ENCODE results near the gene FBXW5. TPM values are rescaled to one million over a fixed set of nuclear protein-coding genes. Genes with fewer than 3 reads are reported as not detected.
A peak's percentile ranks its signal among the peaks of the same experiment; 100 is the strongest.

FBXW5 gene
- total RNA-seq, 1 donor from 2014 or later: 157 TPM

- Histone ChIP-seq H3K27me3 (ENCODE audit: low read depth) (no peaks in the 10 kb centered on the region), H3K9me3 (replicated peaks) (no peaks in the 10 kb centered on the region), H3K4me3 (peak overlapping the region; percentile 34), H3K4me1 (peaks cover 52% of the 10 kb centered on the region), H3K27ac (replicated peaks) (peak overlapping the region; percentile 94), H3K36me3 (no peaks in the 10 kb centered on the region)
- DNase-seq: no peak
- intact Hi-C loops (cut with micrococcal nuclease): no loop called here
- TF ChIP-seq, protein P1, sequence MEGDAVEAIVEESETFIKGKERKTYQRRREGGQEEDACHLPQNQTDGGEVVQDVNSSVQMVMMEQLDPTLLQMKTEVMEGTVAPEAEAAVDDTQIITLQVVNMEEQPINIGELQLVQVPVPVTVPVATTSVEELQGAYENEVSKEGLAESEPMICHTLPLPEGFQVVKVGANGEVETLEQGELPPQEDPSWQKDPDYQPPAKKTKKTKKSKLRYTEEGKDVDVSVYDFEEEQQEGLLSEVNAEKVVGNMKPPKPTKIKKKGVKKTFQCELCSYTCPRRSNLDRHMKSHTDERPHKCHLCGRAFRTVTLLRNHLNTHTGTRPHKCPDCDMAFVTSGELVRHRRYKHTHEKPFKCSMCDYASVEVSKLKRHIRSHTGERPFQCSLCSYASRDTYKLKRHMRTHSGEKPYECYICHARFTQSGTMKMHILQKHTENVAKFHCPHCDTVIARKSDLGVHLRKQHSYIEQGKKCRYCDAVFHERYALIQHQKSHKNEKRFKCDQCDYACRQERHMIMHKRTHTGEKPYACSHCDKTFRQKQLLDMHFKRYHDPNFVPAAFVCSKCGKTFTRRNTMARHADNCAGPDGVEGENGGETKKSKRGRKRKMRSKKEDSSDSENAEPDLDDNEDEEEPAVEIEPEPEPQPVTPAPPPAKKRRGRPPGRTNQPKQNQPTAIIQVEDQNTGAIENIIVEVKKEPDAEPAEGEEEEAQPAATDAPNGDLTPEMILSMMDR (IDR thresholded peaks at IDR 0.05; ENCODE audit: borderline replicate concordance): no peak
These were observed 7.8 kb upstream of the FBXW5 start for GRCh38 chr9:136952321-136952850.

DNA sequence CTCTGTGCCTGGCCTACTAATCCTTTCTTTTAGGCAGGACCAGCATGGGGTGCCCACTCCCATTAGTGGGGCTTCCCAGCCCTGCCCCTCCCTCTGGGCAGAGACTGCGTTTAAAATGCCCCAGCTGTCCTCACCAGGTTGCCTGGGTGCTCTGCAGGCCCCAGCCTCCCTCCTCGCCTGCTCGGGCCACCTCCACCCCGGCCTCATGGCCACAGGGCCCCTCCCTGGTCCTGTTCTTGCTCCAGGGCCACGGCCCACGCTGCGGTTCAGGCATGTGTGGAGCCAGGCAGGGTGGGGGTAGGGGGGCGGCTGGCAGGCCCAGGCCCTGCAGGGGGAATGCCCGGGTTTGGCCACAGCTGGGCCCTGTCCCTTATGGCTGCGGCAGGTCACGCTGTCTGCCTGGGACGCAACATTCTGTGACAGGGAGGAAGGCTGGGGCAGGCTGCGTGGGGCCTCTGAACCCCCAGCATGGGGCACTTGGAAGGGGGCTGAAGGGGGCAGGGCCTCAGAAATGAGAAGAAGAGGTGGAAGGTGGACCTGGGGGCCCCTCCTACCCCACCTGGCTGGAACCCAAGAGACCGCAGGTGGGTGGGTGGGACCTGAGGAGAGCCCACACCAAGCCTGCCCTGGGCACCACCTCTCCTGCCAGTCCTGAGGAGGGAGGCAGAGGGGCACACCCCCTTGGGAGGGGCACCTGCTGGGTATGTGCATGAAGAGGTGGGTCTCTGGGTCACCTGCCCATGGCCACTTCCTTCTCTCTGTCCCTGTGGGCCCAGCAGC lies 7.2 kb upstream of the FBXW5 start, which contains the start of gene LCN12:
TSS of gene LCN12 (plus strand) at position 733 of the 780 bp plus-strand sequence. CDS start 55 bp downstream, outside the sequence.
- H3K4me3 ChIP-seq: peak within 1 kb of the TSS; percentile 34
- intact Hi-C loops (cut with micrococcal nuclease): no loop called here
- no peak for DNase-seq
- H3K36me3 ChIP-seq: no peaks in the 10 kb centered on the region
- peak within 1 kb of the TSS; percentile 94 for H3K27ac ChIP-seq (replicated peaks)
- no peaks in the 10 kb centered on the region for H3K9me3 ChIP-seq (replicated peaks)
- TF ChIP-seq, protein P1 (IDR thresholded peaks at IDR 0.05; ENCODE audit: borderline replicate concordance): no peak
- no peaks in the 10 kb centered on the region for H3K27me3 ChIP-seq (ENCODE audit: low read depth)
- peaks cover 59% of the 10 kb centered on the region for H3K4me1 ChIP-seq

DNA sequence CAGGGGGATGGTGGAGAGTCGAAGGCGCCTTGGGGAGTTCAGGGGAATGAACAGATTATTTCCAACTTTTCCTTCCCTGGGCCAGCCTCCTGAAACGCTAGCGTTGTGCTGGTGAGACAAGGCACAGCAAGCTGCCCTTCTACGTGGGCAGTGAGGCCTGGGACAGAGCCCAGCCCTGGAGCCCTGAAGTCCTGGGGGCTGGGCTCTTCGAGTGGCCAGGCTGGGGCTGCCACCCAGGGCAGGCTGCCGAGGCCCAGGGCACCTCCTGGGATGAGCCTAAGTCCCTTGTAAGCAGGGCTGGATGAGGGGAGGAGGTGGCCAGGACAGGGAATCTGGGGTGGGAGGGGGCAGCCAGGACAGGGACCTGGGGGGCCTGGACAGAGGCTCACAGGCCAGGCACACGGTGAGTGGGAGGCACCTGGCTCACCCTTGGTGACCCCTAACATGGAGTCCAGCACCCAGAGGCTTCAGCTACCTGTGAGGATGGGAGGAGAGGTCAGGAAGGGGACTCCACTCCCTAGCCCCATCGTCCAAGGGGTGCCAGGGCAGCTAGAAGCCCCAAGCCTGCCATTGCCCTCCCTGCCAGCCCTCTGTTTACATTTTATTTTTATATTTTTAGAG lies 6.2 kb upstream of the FBXW5 start:
- Histone ChIP-seq H3K4me1 (peaks cover 59% of the 10 kb centered on the region), H3K9me3 (replicated peaks) (no peaks in the 10 kb centered on the region), H3K4me3 (peak overlapping the region; percentile 79), H3K27me3 (ENCODE audit: low read depth) (no peaks in the 10 kb centered on the region), H3K36me3 (no peaks in the 10 kb centered on the region), H3K27ac (replicated peaks) (peak overlapping the region; percentile 94)
- DNase-seq: no peak
- TF ChIP-seq, protein P1 (IDR thresholded peaks at IDR 0.05; ENCODE audit: borderline replicate concordance): no peak
- intact Hi-C loops (cut with micrococcal nuclease): no loop called here

DNA sequence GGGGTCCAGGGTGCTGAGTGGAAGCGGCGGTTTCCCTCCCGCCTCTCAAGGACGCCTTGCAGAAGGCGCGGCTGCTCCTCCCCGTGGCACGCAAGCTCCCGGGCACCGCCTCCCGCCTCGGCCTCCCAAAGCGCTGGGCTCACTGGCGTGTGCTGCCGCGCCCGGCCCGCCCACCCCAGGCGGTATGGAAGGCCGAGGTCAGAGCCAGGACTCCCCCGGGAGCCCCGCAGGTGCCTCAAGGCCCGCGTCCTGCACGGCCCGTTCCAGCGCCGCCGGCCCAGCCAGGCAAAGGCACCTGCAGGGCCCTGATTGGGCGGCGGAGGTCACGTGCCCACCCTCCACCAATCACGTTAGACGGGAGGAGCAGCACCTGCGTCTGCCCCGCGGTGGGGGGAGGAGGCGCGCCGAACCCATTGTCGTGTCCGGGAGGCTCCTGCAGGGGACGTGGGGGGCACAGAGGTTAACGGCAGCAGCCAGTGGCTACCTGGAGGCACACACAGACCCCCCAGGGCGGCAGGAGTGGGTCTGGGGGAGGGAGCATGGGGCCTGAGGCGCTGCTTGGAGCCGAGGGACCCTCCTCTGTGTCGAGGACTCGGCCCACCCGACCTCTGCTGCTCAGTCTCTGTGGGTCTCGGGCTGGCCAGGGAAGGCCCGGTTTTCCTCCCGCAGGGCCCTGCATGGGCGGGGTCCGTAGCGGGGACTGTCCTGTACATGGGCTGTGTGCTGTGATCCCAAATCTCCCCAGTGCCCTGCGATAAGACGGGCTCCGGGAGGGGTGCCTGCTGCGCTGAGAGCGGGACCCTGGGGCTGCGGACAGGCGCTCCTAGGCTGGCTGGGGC lies 5.5 kb upstream of the FBXW5 start:
- H3K36me3 ChIP-seq: no peaks in the 10 kb centered on the region
- H3K27ac ChIP-seq (replicated peaks): peak overlapping the region; percentile 94
- H3K4me3 ChIP-seq: peak overlapping the region; percentile 79
- intact Hi-C loops (cut with micrococcal nuclease): no loop called here
- no peaks in the 10 kb centered on the region for H3K27me3 ChIP-seq (ENCODE audit: low read depth)
- no peaks in the 10 kb centered on the region for H3K9me3 ChIP-seq (replicated peaks)
- TF ChIP-seq, protein P1 (IDR thresholded peaks at IDR 0.05; ENCODE audit: borderline replicate concordance): peak; percentile 46
- DNase-seq: peak; percentile 97
- peaks cover 61% of the 10 kb centered on the region for H3K4me1 ChIP-seq

DNA sequence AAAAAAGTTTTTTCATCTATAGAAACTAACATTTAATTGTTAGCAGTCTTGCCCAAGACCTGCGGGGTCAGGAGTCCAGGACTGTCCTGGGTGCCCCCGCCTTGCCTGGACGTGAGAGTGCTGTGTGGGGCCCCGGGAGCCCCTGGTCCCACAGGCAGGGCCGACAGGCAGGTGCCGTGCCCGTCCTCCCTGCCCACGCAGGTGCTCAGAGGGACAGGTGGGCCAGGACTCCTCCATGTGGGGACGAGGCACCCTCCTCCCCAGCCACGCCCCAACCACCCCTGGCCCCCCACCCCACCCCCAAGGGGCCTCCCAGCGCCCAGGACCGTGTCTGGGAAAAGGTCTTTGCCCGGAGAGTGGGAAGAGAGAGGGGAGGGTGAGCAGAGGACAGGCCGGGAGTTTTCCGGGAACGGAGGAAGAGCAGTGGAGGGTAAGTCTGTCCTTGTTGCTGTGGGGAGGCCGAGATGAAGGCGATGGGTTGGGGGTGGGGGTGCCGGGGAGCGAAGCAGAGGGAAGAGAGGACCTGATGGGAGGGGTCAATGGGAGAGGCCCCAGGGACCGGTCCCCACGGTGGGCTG lies 4.8 kb upstream of the FBXW5 start:
- H3K9me3 ChIP-seq (replicated peaks): no peaks in the 10 kb centered on the region
- intact Hi-C loops (cut with micrococcal nuclease): no loop called here
- TF ChIP-seq, protein P1 (IDR thresholded peaks at IDR 0.05; ENCODE audit: borderline replicate concordance): no peak
- H3K4me1 ChIP-seq: peaks cover 64% of the 10 kb centered on the region
- H3K27ac ChIP-seq (replicated peaks): peak overlapping the region; percentile 94
- peak overlapping the region; percentile 79 for H3K4me3 ChIP-seq
- DNase-seq: no peak
- H3K27me3 ChIP-seq (ENCODE audit: low read depth): no peaks in the 10 kb centered on the region
- H3K36me3 ChIP-seq: no peaks in the 10 kb centered on the region
